HG02852 (cell line): ENCODE results near the gene KHNYN.
A peak's percentile ranks its signal among the peaks of the same experiment; 100 is the strongest.
"Not testable (repeated sequence)": the region's sequence is repeated elsewhere in the genome, so short reads cannot be mapped to it uniquely, and the experiment has no call there.

Experiments
- ATAC-seq: cut with Tn5 transposase; IDR thresholded peaks from one replicate; pipeline ENCODE4 v1.9.1; 2021; ENCODE audit warnings: mild to moderate bottlenecking, moderate library complexity; ENCODE audit not compliant: unreplicated experiment

KHNYN gene

GRCh38 chr14:24437020-24437735 is 7.4 kb downstream of the KHNYN start:
- no peak for ATAC-seq

- no peak for ATAC-seq
Measured at GRCh38 chr14:24437736-24438067, 7.9 kb downstream of the KHNYN start.

GRCh38 chr14:24438223-24439097 is 8.7 kb downstream of the KHNYN start:
- no peak for ATAC-seq

GRCh38 chr14:24439257-24439656 is 9.5 kb downstream of the KHNYN start:
- no peak for ATAC-seq

GRCh38 chr14:24439830-24440605 is 10.3 kb downstream of the KHNYN start:
- ATAC-seq, result no peak

GRCh38 chr14:24440606-24441399 is 11.0 kb downstream of the KHNYN start:
- no peak for ATAC-seq

- ATAC-seq, result no peak
Measured at GRCh38 chr14:24441485-24441884, 11.7 kb downstream of the KHNYN start.

GRCh38 chr14:24441904-24442239 is 12.1 kb downstream of the KHNYN start:
- ATAC-seq, result no peak

GRCh38 chr14:24442240-24443052 is 12.7 kb downstream of the KHNYN start, which contains the start of gene SDR39U1:
Gene SDR39U1 (minus strand): TSS chr14:24442776. CDS start chr14:24442769, 7 bp downstream.
- ATAC-seq, result peak; percentile 88

- no peak for ATAC-seq
Measured at GRCh38 chr14:24443053-24443665, 13.4 kb downstream of the KHNYN start.

GRCh38 chr14:24450828-24451227 is 21.1 kb downstream of the KHNYN start:
- not testable (repeated sequence) for ATAC-seq

GRCh38 chr14:24456980-24457379 is 27.2 kb downstream of the KHNYN start:
- ATAC-seq, result no peak

- ATAC-seq, result no peak
Measured at GRCh38 chr14:24458736-24459135, 29.0 kb downstream of the KHNYN start.

GRCh38 chr14:24459331-24459730 is 29.6 kb downstream of the KHNYN start:
- no peak for ATAC-seq

GRCh38 chr14:24461336-24461735 is 31.6 kb downstream of the KHNYN start:
- no peak for ATAC-seq

- peak; percentile 56 for ATAC-seq
Measured at GRCh38 chr14:24463017-24463883, 33.5 kb downstream of the KHNYN start.

- peak; percentile 22 for ATAC-seq
Measured at GRCh38 chr14:24463884-24464785, 34.4 kb downstream of the KHNYN start.
